Measurements from ENCODE around the gene GHRHR. TPM values are rescaled to one million over a fixed set of nuclear protein-coding genes. Genes with fewer than 3 reads are reported as not detected.

The GHRHR gene
- total RNA-seq, 1 experiment from 2014 or later, result not detected

DNA sequence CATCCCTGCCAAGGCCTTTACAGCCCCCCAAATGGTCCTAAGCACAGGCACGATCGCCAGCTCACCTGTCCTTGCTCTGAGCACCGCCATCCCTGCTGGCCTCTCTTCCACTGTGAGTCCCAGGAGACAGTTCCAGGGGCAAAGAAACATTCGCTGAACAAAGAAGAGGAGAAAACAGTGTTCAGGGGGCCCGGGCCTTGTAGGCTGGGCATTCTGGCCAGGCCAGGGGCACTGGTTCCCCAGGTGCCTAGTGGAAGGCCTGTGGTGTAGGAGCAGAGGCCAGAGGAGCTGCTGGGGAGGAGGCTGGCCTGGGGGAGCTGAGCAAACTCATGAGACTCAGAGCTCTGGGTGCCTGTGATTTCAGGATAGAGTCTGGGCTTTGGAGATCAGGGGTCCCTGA, 29.5 kb upstream of the GHRHR start:
- no peaks in the 10 kb centered on the region for H3K27me3 Mint-ChIP-seq (ENCODE audit: insufficient read depth, unreplicated experiment)
- no peak overlapping the region for H3K4me3 Mint-ChIP-seq (ENCODE audit: unreplicated experiment)

DNA sequence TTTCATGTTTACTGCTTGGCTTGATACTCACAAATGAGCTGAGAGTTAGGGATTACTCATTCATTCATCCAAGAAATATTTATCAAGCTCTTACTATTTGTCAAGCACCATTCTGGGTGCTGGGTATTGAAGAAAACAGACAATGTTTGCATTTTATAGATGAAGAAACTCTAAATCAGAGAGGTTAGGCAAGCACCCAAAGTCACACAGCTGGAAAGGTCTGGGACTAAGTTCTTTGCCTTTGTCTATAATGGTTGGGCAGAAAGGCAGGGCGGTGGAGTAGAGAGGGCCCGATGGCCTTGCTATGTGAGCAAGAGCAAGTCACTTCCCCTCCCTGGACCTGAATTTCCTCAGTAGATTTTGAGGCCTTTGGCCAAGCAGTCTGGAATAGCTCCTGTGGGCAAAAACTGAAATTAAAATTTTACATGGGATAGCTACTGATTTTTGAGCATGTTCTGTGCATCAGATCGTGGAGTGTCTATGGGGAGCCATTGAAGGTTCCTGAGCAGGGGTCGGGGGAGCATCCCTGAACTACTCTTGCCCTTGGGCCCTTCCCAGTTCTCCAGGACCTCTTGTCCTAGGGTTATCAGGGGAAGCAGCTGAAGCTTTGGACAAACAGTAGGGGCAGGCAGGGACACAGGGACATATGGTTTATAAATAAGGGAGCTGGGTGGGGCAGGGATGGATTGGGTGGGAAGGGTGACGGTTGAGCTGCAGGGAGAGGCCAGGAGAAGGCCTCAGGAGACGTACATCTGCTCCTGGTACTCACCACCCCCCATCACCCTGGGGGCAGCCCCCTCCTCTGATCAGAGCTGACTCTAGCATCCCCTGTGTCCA, 28.8 kb upstream of the GHRHR start:
- no TSS peak for BruUV-seq (replicated peaks)
- no peaks in the 10 kb centered on the region for H3K27me3 ChIP-seq (replicated peaks; ENCODE audit: control insufficient read depth, insufficient read depth, low read length)
- Mint-ChIP-seq H3K4me1 (ENCODE audit: low read depth, unreplicated experiment) (peaks cover 6% of the 10 kb centered on the region), H3K9me3 (ENCODE audit: unreplicated experiment) (no peaks in the 10 kb centered on the region), H3K27me3 (ENCODE audit: insufficient read depth, unreplicated experiment) (no peaks in the 10 kb centered on the region), H3K4me3 (ENCODE audit: unreplicated experiment) (no peak overlapping the region), H3K36me3 (ENCODE audit: insufficient read depth, unreplicated experiment) (no peaks in the 10 kb centered on the region), H3K27ac (ENCODE audit: unreplicated experiment) (no peak overlapping the region)
- no peaks in the 10 kb centered on the region for H3K9me3 ChIP-seq
- DNase-seq, result no peak
- H3K4me1 ChIP-seq, result no peaks in the 10 kb centered on the region
- H3K4me3 ChIP-seq (ENCODE audit: low read depth, low read length), result no peak overlapping the region
- ChIA-PET CTCF (interaction anchor here (0.5 to 1.9 kb wide), 2 partner anchors 10 to 55 kb away, joined by 4 to 5 read pairs; no protein-coding TSS in a partner anchor), POLR2A (no interaction called here)
- intact Hi-C loops (cut with micrococcal nuclease; ENCODE audit: unreplicated experiment), result no loop called here
- TF ChIP-seq, protein P1, sequence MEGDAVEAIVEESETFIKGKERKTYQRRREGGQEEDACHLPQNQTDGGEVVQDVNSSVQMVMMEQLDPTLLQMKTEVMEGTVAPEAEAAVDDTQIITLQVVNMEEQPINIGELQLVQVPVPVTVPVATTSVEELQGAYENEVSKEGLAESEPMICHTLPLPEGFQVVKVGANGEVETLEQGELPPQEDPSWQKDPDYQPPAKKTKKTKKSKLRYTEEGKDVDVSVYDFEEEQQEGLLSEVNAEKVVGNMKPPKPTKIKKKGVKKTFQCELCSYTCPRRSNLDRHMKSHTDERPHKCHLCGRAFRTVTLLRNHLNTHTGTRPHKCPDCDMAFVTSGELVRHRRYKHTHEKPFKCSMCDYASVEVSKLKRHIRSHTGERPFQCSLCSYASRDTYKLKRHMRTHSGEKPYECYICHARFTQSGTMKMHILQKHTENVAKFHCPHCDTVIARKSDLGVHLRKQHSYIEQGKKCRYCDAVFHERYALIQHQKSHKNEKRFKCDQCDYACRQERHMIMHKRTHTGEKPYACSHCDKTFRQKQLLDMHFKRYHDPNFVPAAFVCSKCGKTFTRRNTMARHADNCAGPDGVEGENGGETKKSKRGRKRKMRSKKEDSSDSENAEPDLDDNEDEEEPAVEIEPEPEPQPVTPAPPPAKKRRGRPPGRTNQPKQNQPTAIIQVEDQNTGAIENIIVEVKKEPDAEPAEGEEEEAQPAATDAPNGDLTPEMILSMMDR (IDR thresholded peaks at IDR 0.05; ENCODE audit: insufficient read depth in 1 of 2, low read depth in 1 of 2, low read length in 1 of 2, severe bottlenecking in 1 of 2, unreplicated experiment in 1 of 2), result no peak
- no peaks in the 10 kb centered on the region for H3K36me3 ChIP-seq (ENCODE audit: control insufficient read depth, insufficient read depth, low read length)

More for the DNA sequence above, 29.5 kb upstream of the GHRHR start:
- Histone ChIP-seq H3K9me3 (no peaks in the 10 kb centered on the region), H3K36me3 (ENCODE audit: control insufficient read depth, insufficient read depth, low read length) (no peaks in the 10 kb centered on the region), H3K4me1 (no peaks in the 10 kb centered on the region), H3K27me3 (replicated peaks; ENCODE audit: control insufficient read depth, insufficient read depth, low read length) (no peaks in the 10 kb centered on the region), H3K4me3 (ENCODE audit: low read depth, low read length) (no peak overlapping the region)
- H3K36me3 Mint-ChIP-seq (ENCODE audit: insufficient read depth, unreplicated experiment), result no peaks in the 10 kb centered on the region
- CTCF ChIA-PET, result interaction anchor here (0.8 kb wide), 1 partner anchor 178 kb away, joined by 4 read pairs; no protein-coding TSS in a partner anchor
- POLR2A ChIA-PET, result no interaction called here
- TF ChIP-seq, protein P1 (IDR thresholded peaks at IDR 0.05; ENCODE audit: insufficient read depth in 1 of 2, low read depth in 1 of 2, low read length in 1 of 2, severe bottlenecking in 1 of 2, unreplicated experiment in 1 of 2), result no peak
- BruUV-seq (replicated peaks), result no TSS peak
- DNase-seq, result no peak
- no peaks in the 10 kb centered on the region for H3K9me3 Mint-ChIP-seq (ENCODE audit: unreplicated experiment)
- intact Hi-C loops (cut with micrococcal nuclease; ENCODE audit: unreplicated experiment), result no loop called here
- no peak overlapping the region for H3K27ac Mint-ChIP-seq (ENCODE audit: unreplicated experiment)
- H3K4me1 Mint-ChIP-seq (ENCODE audit: low read depth, unreplicated experiment), result peaks cover 6% of the 10 kb centered on the region

DNA sequence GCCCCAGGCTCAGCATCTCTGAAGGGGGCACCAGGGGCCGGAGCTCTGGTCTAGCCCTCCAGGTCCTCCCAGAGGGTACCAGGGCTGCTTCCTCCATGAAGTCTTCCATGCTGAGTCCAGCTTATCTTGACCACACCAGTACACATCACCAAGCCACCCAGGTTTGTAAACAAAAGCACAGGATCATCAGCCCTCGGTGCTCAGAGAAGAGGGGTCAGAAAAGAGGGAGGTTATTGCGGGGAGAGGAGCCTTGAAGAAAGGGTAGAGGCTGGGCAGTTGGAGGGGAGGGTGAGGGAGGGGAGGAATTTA, 28.2 kb upstream of the GHRHR start:
- Mint-ChIP-seq H3K4me3 (ENCODE audit: unreplicated experiment) (no peak overlapping the region), H3K4me1 (ENCODE audit: low read depth, unreplicated experiment) (peaks cover 6% of the 10 kb centered on the region), H3K27ac (ENCODE audit: unreplicated experiment) (no peak overlapping the region), H3K27me3 (ENCODE audit: insufficient read depth, unreplicated experiment) (no peaks in the 10 kb centered on the region), H3K9me3 (ENCODE audit: unreplicated experiment) (no peaks in the 10 kb centered on the region), H3K36me3 (ENCODE audit: insufficient read depth, unreplicated experiment) (no peaks in the 10 kb centered on the region)
- ChIA-PET CTCF (interaction anchor here (0.5 to 1.9 kb wide), 2 partner anchors 11 to 55 kb away, joined by 4 to 5 read pairs; no protein-coding TSS in a partner anchor), POLR2A (no interaction called here)
- no TSS peak for BruUV-seq (replicated peaks)
- DNase-seq, result no peak
- Histone ChIP-seq H3K27me3 (replicated peaks; ENCODE audit: control insufficient read depth, insufficient read depth, low read length) (no peaks in the 10 kb centered on the region), H3K4me3 (ENCODE audit: low read depth, low read length) (no peak overlapping the region), H3K4me1 (no peaks in the 10 kb centered on the region), H3K9me3 (no peaks in the 10 kb centered on the region), H3K36me3 (ENCODE audit: control insufficient read depth, insufficient read depth, low read length) (no peaks in the 10 kb centered on the region)
- TF ChIP-seq, protein P1 (IDR thresholded peaks at IDR 0.05; ENCODE audit: insufficient read depth in 1 of 2, low read depth in 1 of 2, low read length in 1 of 2, severe bottlenecking in 1 of 2, unreplicated experiment in 1 of 2), result no peak
- intact Hi-C loops (cut with micrococcal nuclease; ENCODE audit: unreplicated experiment), result no loop called here

Measured in Caco-2 (cell line).